Measurements from ENCODE around the gene GRB10.
"Not testable (repeated sequence)": the region's sequence is repeated elsewhere in the genome, so short reads cannot be mapped to it uniquely, and the experiment has no call there.

DNA sequence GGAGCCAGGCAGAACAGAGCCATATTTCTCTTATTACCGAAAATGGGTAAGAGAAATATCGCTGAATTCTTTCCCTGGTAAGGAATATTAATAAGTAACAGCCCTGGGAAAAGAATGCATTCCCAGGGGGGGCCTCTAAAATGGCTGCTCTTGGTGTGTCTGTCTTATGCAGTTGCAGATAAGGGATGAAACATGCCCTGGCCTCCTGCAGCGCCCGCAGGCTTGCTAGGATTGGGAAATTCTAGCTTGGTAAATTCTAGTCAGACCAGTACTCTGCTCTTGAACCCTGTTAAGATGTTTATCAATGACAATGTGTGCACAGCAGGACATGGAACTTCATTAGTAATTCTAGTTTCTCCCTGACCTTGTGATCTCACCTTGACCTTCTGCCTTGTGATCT is 199.4 kb downstream of the GRB10 start:
- TF ChIP-seq, protein P1, sequence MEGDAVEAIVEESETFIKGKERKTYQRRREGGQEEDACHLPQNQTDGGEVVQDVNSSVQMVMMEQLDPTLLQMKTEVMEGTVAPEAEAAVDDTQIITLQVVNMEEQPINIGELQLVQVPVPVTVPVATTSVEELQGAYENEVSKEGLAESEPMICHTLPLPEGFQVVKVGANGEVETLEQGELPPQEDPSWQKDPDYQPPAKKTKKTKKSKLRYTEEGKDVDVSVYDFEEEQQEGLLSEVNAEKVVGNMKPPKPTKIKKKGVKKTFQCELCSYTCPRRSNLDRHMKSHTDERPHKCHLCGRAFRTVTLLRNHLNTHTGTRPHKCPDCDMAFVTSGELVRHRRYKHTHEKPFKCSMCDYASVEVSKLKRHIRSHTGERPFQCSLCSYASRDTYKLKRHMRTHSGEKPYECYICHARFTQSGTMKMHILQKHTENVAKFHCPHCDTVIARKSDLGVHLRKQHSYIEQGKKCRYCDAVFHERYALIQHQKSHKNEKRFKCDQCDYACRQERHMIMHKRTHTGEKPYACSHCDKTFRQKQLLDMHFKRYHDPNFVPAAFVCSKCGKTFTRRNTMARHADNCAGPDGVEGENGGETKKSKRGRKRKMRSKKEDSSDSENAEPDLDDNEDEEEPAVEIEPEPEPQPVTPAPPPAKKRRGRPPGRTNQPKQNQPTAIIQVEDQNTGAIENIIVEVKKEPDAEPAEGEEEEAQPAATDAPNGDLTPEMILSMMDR (IDR thresholded peaks at IDR 0.05): not testable (repeated sequence)
- TF ChIP-seq POLR2AphosphoS5, POLR2A (IDR thresholded peaks at IDR 0.05): not testable (repeated sequence)

All from breast epithelium (tissue), 3 donors.